GM19193 (cell line): ENCODE results near the gene PPP1R14D.

ENCODE experiments used
- POLR2A ChIP-seq: IDR thresholded peaks from 4 replicates; pipeline ENCODE4 v1.6.1; 2011; ENCODE audit not compliant: insufficient read depth, insufficient read length; ENCODE audit errors: extremely low read depth

PPP1R14D gene

GRCh38 chr15:40807028-40807887 lies 21.2 kb downstream of the PPP1R14D start, which contains the start of the genes DNAJC17 and ZFYVE19:
Gene DNAJC17, minus strand, starts transcription at chr15:40807473. Its CDS starts 27 bp downstream, at chr15:40807446.
Gene ZFYVE19, plus strand, starts transcription at chr15:40807089. Its CDS starts 501 bp downstream, at chr15:40807590.
- peak; percentile 89 for TF ChIP-seq POLR2A

GRCh38 chr15:40806672-40807027 lies 21.9 kb downstream of the PPP1R14D start:
- TF ChIP-seq POLR2A, result no peak

GRCh38 chr15:40803688-40804087 lies 24.8 kb downstream of the PPP1R14D start:
- TF ChIP-seq POLR2A, result no peak

GRCh38 chr15:40803076-40803475 lies 25.4 kb downstream of the PPP1R14D start:
- TF ChIP-seq POLR2A, result no peak

- no peak for TF ChIP-seq POLR2A
Observed at GRCh38 chr15:40799523-40799922, 29.0 kb downstream of the PPP1R14D start.

- TF ChIP-seq POLR2A, result no peak
Observed at GRCh38 chr15:40796512-40796911, 32.0 kb downstream of the PPP1R14D start.

- no peak for TF ChIP-seq POLR2A
Observed at GRCh38 chr15:40796041-40796440, 32.5 kb downstream of the PPP1R14D start.

- no peak for TF ChIP-seq POLR2A
Observed at GRCh38 chr15:40793216-40793989, 35.1 kb downstream of the PPP1R14D start.

- no peak for TF ChIP-seq POLR2A
Observed at GRCh38 chr15:40792394-40792793, 36.1 kb downstream of the PPP1R14D start.

GRCh38 chr15:40790718-40791117 lies 37.8 kb downstream of the PPP1R14D start:
- no peak for TF ChIP-seq POLR2A

GRCh38 chr15:40789999-40790398 lies 38.5 kb downstream of the PPP1R14D start:
- no peak for TF ChIP-seq POLR2A

GRCh38 chr15:40789119-40789518 lies 39.4 kb downstream of the PPP1R14D start:
- TF ChIP-seq POLR2A, result no peak

- no peak for TF ChIP-seq POLR2A
Observed at GRCh38 chr15:40787991-40788390, 40.5 kb downstream of the PPP1R14D start.

- no peak for TF ChIP-seq POLR2A
Observed at GRCh38 chr15:40787344-40787841, 41.1 kb downstream of the PPP1R14D start.

- no peak for TF ChIP-seq POLR2A
Observed at GRCh38 chr15:40785814-40786213, 42.7 kb downstream of the PPP1R14D start.
